HepG2 (cell line): ENCODE results near the gene LTK. TPM values are rescaled to one million over a fixed set of nuclear protein-coding genes. Genes with fewer than 3 reads are reported as not detected.
A peak's percentile ranks its signal among the peaks of the same experiment; 100 is the strongest.

Source experiments
- AGO2 ChIP-seq: fragments of 200-400 bp; formaldehyde crosslinking; optimal IDR thresholded peaks from 2 replicates; pipeline ENCODE3; 2017; ENCODE audit warnings: mild to moderate bottlenecking, low read depth, low read length, moderate library complexity
- ATF3 ChIP-seq: sonication (generic); formaldehyde crosslinking; IDR thresholded peaks from 2 replicates; pipeline ENCODE4 v1.4.0; 2020; ENCODE audit warnings: missing genetic modification reagents
- ATF4 ChIP-seq, 2 experiments: fragments of 450-650 bp in 1 of 2; sonication (generic) in 1 of 2; formaldehyde crosslinking; IDR thresholded peaks; 2 replicates each; pipeline versions ENCODE4 v1.5.0 to v1.8.0; 2020 to 2022; ENCODE audit warnings: mild to moderate bottlenecking in 1 of 2, missing genetic modification reagents in 1 of 2
- CBX1 ChIP-seq: IDR thresholded peaks from one replicate; pipeline ENCODE4 v1.6.1; 2016; ENCODE audit warnings: antibody characterized with exemption, low read depth
- FOXK1 ChIP-seq: sonication (generic); formaldehyde crosslinking; IDR thresholded peaks from 2 replicates; pipeline ENCODE4 v1.4.0; 2020; ENCODE audit warnings: low read depth, missing genetic modification reagents, borderline replicate concordance
- HNF4A ChIP-seq: sonication (generic); formaldehyde crosslinking; IDR thresholded peaks from 2 replicates; pipeline ENCODE4 v1.4.0; 2020; ENCODE audit warnings: missing genetic modification reagents
- HNRNPLL ChIP-seq: fragments of 200-400 bp; formaldehyde crosslinking; IDR thresholded peaks from 2 replicates; pipeline ENCODE4 v1.6.1; 2017; ENCODE audit warnings: mild to moderate bottlenecking, low read depth, low read length; ENCODE audit not compliant: poor library complexity, severe bottlenecking
- MAFF ChIP-seq: IDR thresholded peaks from 2 replicates; pipeline ENCODE4 v1.6.1; 2011; ENCODE audit warnings: low read depth, low read length, improper control_type of control experiment
- NFKB2 ChIP-seq: sonication (generic); formaldehyde crosslinking; IDR thresholded peaks from 2 replicates; pipeline ENCODE4 v1.4.0; 2020; ENCODE audit warnings: missing genetic modification reagents, borderline replicate concordance
- PHF21A ChIP-seq: sonication (generic); formaldehyde crosslinking; IDR thresholded peaks from 2 replicates; pipeline ENCODE4 v1.5.0; 2020; ENCODE audit warnings: mild to moderate bottlenecking, missing genetic modification reagents
- PLSCR1 ChIP-seq: sonication (generic); formaldehyde crosslinking; IDR thresholded peaks from 2 replicates; pipeline ENCODE4 v1.5.0; 2020; ENCODE audit warnings: missing genetic modification reagents, mild to moderate bottlenecking, borderline replicate concordance
- POLR2AphosphoS2 ChIP-seq: IDR thresholded peaks from 2 replicates; pipeline ENCODE4 v1.6.1; 2011; ENCODE audit warnings: low read depth, low read length, improper control_type of control experiment
- SAFB2 ChIP-seq: sonication (generic); formaldehyde crosslinking; IDR thresholded peaks from 2 replicates; pipeline ENCODE4 v1.5.1; 2020; ENCODE audit warnings: missing genetic modification reagents, low read depth, mild to moderate bottlenecking, borderline replicate concordance
- SOX6 ChIP-seq, 2 experiments: fragments of 450-650 bp in 1 of 2; sonication (generic) in 1 of 2; formaldehyde crosslinking in 1 of 2; IDR thresholded peaks; 2 replicates each; pipeline versions ENCODE4 v1.4.0 to v1.6.1; 2017 to 2020; ENCODE audit warnings: antibody characterized with exemption in 1 of 2, mild to moderate bottlenecking in 1 of 2, missing genetic modification reagents in 1 of 2
- THYN1 ChIP-seq: sonication (generic); formaldehyde crosslinking; IDR thresholded peaks from 2 replicates; pipeline ENCODE4 v1.8.1; 2023; ENCODE audit warnings: low read depth, mild to moderate bottlenecking, moderate library complexity, missing genetic modification reagents, borderline replicate concordance
- TOE1 ChIP-seq: sonication (generic); formaldehyde crosslinking; IDR thresholded peaks from 2 replicates; pipeline ENCODE4 v1.4.0; 2020; ENCODE audit warnings: mild to moderate bottlenecking, missing genetic modification reagents
- UBTF ChIP-seq: sonication (generic); formaldehyde crosslinking; IDR thresholded peaks from 2 replicates; pipeline ENCODE4 v1.4.0; 2020; ENCODE audit warnings: mild to moderate bottlenecking, missing genetic modification reagents
- ZFP36 ChIP-seq: fragments of 150-350 bp; IDR thresholded peaks from 2 replicates; pipeline ENCODE4 v1.6.1; 2018; ENCODE audit warnings: borderline replicate concordance, low read length, low read depth; ENCODE audit not compliant: partially characterized antibody
- ZFP62 ChIP-seq: sonication (generic); formaldehyde crosslinking; IDR thresholded peaks from 2 replicates; pipeline ENCODE4 v1.4.0; 2020; ENCODE audit warnings: missing genetic modification reagents
- ZNF44 ChIP-seq: sonication (generic); formaldehyde crosslinking; IDR thresholded peaks from 2 replicates; pipeline ENCODE4 v1.5.1; 2020; ENCODE audit warnings: mild to moderate bottlenecking, missing genetic modification reagents
- ZNF652 ChIP-seq: IDR thresholded peaks from 2 replicates; pipeline ENCODE4 v1.6.1; 2016; ENCODE audit warnings: low read depth, borderline replicate concordance
- ZNF670 ChIP-seq: sonication (generic); formaldehyde crosslinking; IDR thresholded peaks from 2 replicates; pipeline ENCODE4 v1.8.0; 2022; ENCODE audit warnings: mild to moderate bottlenecking, missing genetic modification reagents, borderline replicate concordance
- ZNF709 ChIP-seq: sonication (generic); formaldehyde crosslinking; IDR thresholded peaks from 2 replicates; pipeline ENCODE4 v1.5.0; 2020; ENCODE audit warnings: mild to moderate bottlenecking, missing genetic modification reagents
- ZNF772 ChIP-seq: sonication (generic); formaldehyde crosslinking; IDR thresholded peaks from 2 replicates; pipeline ENCODE4 v1.5.0; 2020; ENCODE audit warnings: mild to moderate bottlenecking, missing genetic modification reagents
- ZNF781 ChIP-seq: sonication (generic); formaldehyde crosslinking; IDR thresholded peaks from 2 replicates; pipeline ENCODE4 v1.5.1; 2020; ENCODE audit warnings: borderline replicate concordance, mild to moderate bottlenecking, missing genetic modification reagents; ENCODE audit errors: not compliant biosample characterization
- ZNF788 ChIP-seq: sonication (generic); formaldehyde crosslinking; IDR thresholded peaks from 2 replicates; pipeline ENCODE4 v1.5.0; 2020; ENCODE audit warnings: mild to moderate bottlenecking, missing genetic modification reagents, borderline replicate concordance
- polyA plus RNA-seq, 8 experiments: library from polyadenylated mRNA; depleted of rRNA in 3 of 8; stranded (reverse) in 7 of 8; unstranded in 1 of 8; fragments of >200 nt; fragmentation: Illumina TruSeq in 4 of 8; extraction: Trizol in 4 of 8; gene quantifications; 2 replicates each; pipeline versions ENCODE4 v1.2.1 to v1.2.3, GENCODE V29; 2011 to 2016; ENCODE audit warnings: low read depth in 4 of 8, missing spikeins in 1 of 8, mixed read lengths in 1 of 8; ENCODE audit not compliant: insufficient read depth in 1 of 8
- total RNA-seq, 5 experiments: library from RNA; depleted of rRNA; stranded (reverse); fragments of >200 nt; fragmentation: Illumina TruSeq; extraction: Trizol; gene quantifications; 2 replicates each; pipeline ENCODE4 v1.2.3, GENCODE V29; 2016; ENCODE audit warnings: low read depth in 1 of 5

Gene LTK
- total and polyA plus RNA-seq, 2 of the 13 experiments (the other 11 are each of a cell fraction or from before 2014, with no cell fraction given), result 0.01 TPM; not detected in 1

- TF ChIP-seq ZNF670 (CRISPR knock-in tag) (peak; percentile 35; the same call in 1 of the 2 replicates), NFKB2 (peak; percentile 66; the same call in 1 of the 2 replicates), POLR2AphosphoS2 (no peak), HNF4A (CRISPR knock-in tag) (peak; percentile 80), UBTF (CRISPR knock-in tag) (peak; percentile 89), ATF4 (CRISPR knock-in tag; IDR thresholded peaks at IDR 0.05) (no peak), ZNF788 (CRISPR knock-in tag) (peak; percentile 50; the same call in 1 of the 2 replicates), FOXK1 (CRISPR knock-in tag) (no peak), SAFB2 (CRISPR knock-in tag) (no peak), ZFP36 (no peak), SOX6 (IDR thresholded peaks at IDR 0.05) (no peak), SOX6 (CRISPR knock-in tag; IDR thresholded peaks at IDR 0.05) (peak; percentile 57), TOE1 (CRISPR knock-in tag) (no peak), HNRNPLL (peak; percentile 83), ZNF709 (no peak), PLSCR1 (no peak), AGO2 (peak; percentile 79), MAFF (no peak), ATF3 (CRISPR knock-in tag) (no peak), ZFP62 (CRISPR knock-in tag) (no peak), PHF21A (CRISPR knock-in tag) (peak; percentile 83), ZNF44 (CRISPR knock-in tag) (0 out of 2 replicates have a peak, but pooled peaks have one; percentile 60), THYN1 (CRISPR knock-in tag) (no peak; the same call in 1 of the 2 replicates), ZNF652 (no peak), ZNF772 (CRISPR knock-in tag) (no peak), CBX1 (no peak), ZNF781 (CRISPR knock-in tag) (peak; percentile 82)
Measured at GRCh38 chr15:41493205-41493901, 20.3 kb downstream of the LTK start, which contains the start of gene ITPKA (continued).
